MCF 10A (cell line): ENCODE data around the gene EVL. TPM values are rescaled to one million over a fixed set of nuclear protein-coding genes. Genes with fewer than 3 reads are reported as not detected.

Experiments used
- BruUV-seq: library from RNA; stranded (reverse); fragments of 400-500 nt; replicated peaks from 2 replicates; lab custom pipeline; 2021; lab: Mats Ljungman, UMichigan
- CTCF ChIA-PET: fragments of 300-600 bp; sonication (Branson Sonifier 250); formaldehyde crosslinking; extraction: SDS; loops from one replicate; lab custom pipeline; 2021; ENCODE audit warnings: antibody characterized with exemption, inconsistent platforms; lab: Yijun Ruan, JAX
- POLR2A ChIA-PET: fragments of 300-600, 350-650 bp; sonication (Branson Sonifier 250); formaldehyde crosslinking; extraction: SDS; loops from one replicate; lab custom pipeline; 2020; ENCODE audit warnings: antibody characterized with exemption, inconsistent platforms; lab: Yijun Ruan, JAX
- DNase-seq: peaks from one replicate; pipeline ENCODE4 v3.0.0-alpha.2; 2018; ENCODE audit not compliant: unreplicated experiment
- H3K27ac Mint-ChIP-seq: one replicate; pipeline ENCODE4 v1.8.0; 2022; ENCODE audit warnings: mild to moderate bottlenecking, low read depth, mixed read lengths; ENCODE audit not compliant: unreplicated experiment
- H3K27me3 Mint-ChIP-seq: one replicate; pipeline ENCODE4 v1.8.0; 2022; ENCODE audit warnings: mixed read lengths; ENCODE audit not compliant: insufficient read depth, unreplicated experiment
- H3K36me3 Mint-ChIP-seq: one replicate; pipeline ENCODE4 v1.8.0; 2022; ENCODE audit warnings: mild to moderate bottlenecking, moderate library complexity, mixed read lengths; ENCODE audit not compliant: insufficient read depth, unreplicated experiment
- H3K4me1 Mint-ChIP-seq: one replicate; pipeline ENCODE4 v1.8.0; 2022; ENCODE audit warnings: mixed read lengths; ENCODE audit not compliant: insufficient read depth, unreplicated experiment
- H3K4me3 Mint-ChIP-seq: one replicate; pipeline ENCODE4 v1.8.0; 2022; ENCODE audit warnings: mild to moderate bottlenecking, moderate library complexity, mixed read lengths; ENCODE audit not compliant: unreplicated experiment
- H3K9me3 Mint-ChIP-seq: one replicate; pipeline ENCODE4 v1.8.0; 2022; ENCODE audit warnings: mixed read lengths; ENCODE audit not compliant: unreplicated experiment
- intact Hi-C: fragments of 100-400 bp; cut with micrococcal nuclease; formaldehyde crosslinking; loops from 2 replicates; pipeline ENCODE4 v1.14.1; 2022
- total RNA-seq: library from RNA; stranded (reverse); gene quantifications from 2 replicates; pipeline ENCODE4 v1.2.3, GENCODE V29; 2022
- TF ChIP-seq, protein P1 (sequence below): fragments of 200-600 bp; IDR thresholded peaks from one replicate; pipeline ENCODE4 v1.8.0; 2022; ENCODE audit warnings: antibody characterized with exemption, mild to moderate bottlenecking; ENCODE audit not compliant: unreplicated experiment

Gene EVL
- total RNA-seq, 1 experiment from 2014 or later: 55.4 TPM

GRCh38 chr14:100030452-100031153 is 34.6 kb upstream of the EVL start:
- no peaks in the 10 kb centered on the region for H3K27me3 Mint-ChIP-seq
- H3K4me1 Mint-ChIP-seq: peaks cover 63% of the 10 kb centered on the region
- intact Hi-C loops: loop anchor here (1.0 to 5.0 kb wide), 3 partner anchors 33 to 78 kb away; no protein-coding TSS in a partner anchor
- peaks cover 12% of the 10 kb centered on the region for H3K36me3 Mint-ChIP-seq
- BruUV-seq: no TSS peak
- TF ChIP-seq, protein P1, sequence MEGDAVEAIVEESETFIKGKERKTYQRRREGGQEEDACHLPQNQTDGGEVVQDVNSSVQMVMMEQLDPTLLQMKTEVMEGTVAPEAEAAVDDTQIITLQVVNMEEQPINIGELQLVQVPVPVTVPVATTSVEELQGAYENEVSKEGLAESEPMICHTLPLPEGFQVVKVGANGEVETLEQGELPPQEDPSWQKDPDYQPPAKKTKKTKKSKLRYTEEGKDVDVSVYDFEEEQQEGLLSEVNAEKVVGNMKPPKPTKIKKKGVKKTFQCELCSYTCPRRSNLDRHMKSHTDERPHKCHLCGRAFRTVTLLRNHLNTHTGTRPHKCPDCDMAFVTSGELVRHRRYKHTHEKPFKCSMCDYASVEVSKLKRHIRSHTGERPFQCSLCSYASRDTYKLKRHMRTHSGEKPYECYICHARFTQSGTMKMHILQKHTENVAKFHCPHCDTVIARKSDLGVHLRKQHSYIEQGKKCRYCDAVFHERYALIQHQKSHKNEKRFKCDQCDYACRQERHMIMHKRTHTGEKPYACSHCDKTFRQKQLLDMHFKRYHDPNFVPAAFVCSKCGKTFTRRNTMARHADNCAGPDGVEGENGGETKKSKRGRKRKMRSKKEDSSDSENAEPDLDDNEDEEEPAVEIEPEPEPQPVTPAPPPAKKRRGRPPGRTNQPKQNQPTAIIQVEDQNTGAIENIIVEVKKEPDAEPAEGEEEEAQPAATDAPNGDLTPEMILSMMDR: no peak
- ChIA-PET POLR2A (interaction anchor here (0.6 to 4.6 kb wide), 32 partner anchors 10 to 550 kb away, joined by 3 to 40 read pairs (median 7); partner anchors contain the start of genes CCNK and SETD3), CTCF (interaction anchor here (0.6 to 6.3 kb wide), 8 partner anchors 13 to 165 kb away, joined by 3 to 38 read pairs (median 5); no protein-coding TSS in a partner anchor)
- peak overlapping the region; percentile 92 for H3K4me3 Mint-ChIP-seq
- H3K9me3 Mint-ChIP-seq: no peaks in the 10 kb centered on the region
- peak overlapping the region; percentile 88 for H3K27ac Mint-ChIP-seq
- peak; percentile 81 for DNase-seq

DNA sequence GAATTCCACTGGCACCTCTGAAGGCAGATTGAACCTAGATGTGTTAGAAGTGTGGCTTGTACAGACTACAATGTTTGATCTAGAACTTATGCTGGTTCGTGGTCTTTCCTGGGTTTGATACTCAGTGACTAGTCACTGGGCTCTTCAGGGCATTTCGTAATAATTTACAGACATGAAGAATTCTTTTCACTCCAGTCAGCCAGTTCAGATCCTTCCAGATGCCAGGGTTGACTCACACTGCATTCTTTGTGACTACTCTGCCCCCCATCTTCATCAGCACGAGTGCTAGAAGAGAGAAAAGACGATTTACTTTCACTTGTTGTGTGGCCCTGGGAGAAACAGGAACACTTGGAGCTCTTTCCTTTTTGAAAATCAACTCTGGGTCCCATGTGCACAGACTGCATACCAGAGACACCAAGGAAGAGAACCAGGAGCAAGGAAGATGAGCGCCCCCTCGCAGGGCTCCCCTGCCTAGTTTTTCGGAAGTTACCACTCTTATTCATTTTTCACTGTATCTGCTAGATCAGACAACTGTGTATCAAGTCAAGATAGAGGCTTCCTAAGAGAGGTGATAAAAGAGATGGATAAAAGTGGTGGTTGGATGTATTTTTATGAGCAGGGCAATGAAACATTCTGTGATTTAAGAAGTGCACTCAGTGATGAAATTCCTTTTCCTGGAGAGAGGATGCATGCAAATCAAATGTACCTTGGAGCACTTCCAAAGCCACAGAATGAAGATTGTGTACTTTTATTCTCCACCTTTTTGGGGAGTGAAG is 33.5 kb upstream of the EVL start:
- ChIA-PET CTCF (interaction anchor here (0.7 to 6.3 kb wide), 7 partner anchors 35 to 209 kb away, joined by 3 to 38 read pairs (median 4); no protein-coding TSS in a partner anchor), POLR2A (interaction anchor here (0.6 to 4.6 kb wide), 32 partner anchors 9 to 551 kb away, joined by 3 to 40 read pairs (median 8); partner anchors contain the start of genes CCNK and SETD3)
- Mint-ChIP-seq H3K27me3 (no peaks in the 10 kb centered on the region), H3K4me1 (peaks cover 59% of the 10 kb centered on the region), H3K36me3 (peaks cover 12% of the 10 kb centered on the region), H3K27ac (peak overlapping the region; percentile 88), H3K9me3 (no peaks in the 10 kb centered on the region), H3K4me3 (peak overlapping the region; percentile 92)
- peak; percentile 99 for DNase-seq
- BruUV-seq: TSS peak; percentile 51
- TF ChIP-seq, protein P1: no peak
- intact Hi-C loops: loop anchor here (5.0 kb wide), 2 partner anchors 34 to 46 kb away; no protein-coding TSS in a partner anchor

DNA sequence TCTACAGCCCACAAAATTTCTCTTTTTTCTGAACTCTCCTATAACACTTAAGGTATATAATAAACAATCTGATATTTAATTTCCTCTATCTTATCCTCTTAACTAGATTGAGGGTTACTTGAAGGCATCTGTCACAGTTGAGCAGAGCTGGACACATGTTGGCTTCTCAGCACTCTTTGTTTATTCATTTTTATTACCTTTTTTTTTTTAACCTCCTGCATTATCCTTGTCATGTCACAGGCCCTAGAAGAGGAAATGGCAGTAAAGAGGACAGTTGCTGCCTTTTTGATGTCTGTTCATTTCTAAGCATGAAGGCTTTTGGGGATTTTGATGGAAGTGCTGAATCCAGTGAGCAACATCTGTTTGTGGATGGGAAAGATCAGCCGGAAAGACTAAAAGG is 32.5 kb upstream of the EVL start:
- DNase-seq: no peak
- Mint-ChIP-seq H3K27me3 (no peaks in the 10 kb centered on the region), H3K27ac (peak overlapping the region; percentile 88), H3K4me3 (peak overlapping the region; percentile 92), H3K36me3 (peaks cover 12% of the 10 kb centered on the region), H3K4me1 (peaks cover 67% of the 10 kb centered on the region), H3K9me3 (no peaks in the 10 kb centered on the region)
- TF ChIP-seq, protein P1: no peak
- ChIA-PET POLR2A (interaction anchor here (0.7 to 4.6 kb wide), 20 partner anchors 14 to 1940 kb away, joined by 3 to 40 read pairs (median 10); no protein-coding TSS in a partner anchor), CTCF (interaction anchor here (0.7 to 6.3 kb wide), 8 partner anchors 12 to 161 kb away, joined by 3 to 38 read pairs (median 4); no protein-coding TSS in a partner anchor)
- intact Hi-C loops: loop anchor here (5.0 kb wide), 2 partner anchors 35 to 45 kb away; no protein-coding TSS in a partner anchor
- BruUV-seq: no TSS peak
